Measurements from ENCODE around the gene MPHOSPH10. TPM values are rescaled to one million over a fixed set of nuclear protein-coding genes. Genes with fewer than 3 reads are reported as not detected.
"Not testable (repeated sequence)": the region's sequence is repeated elsewhere in the genome, so short reads cannot be mapped to it uniquely, and the experiment has no call there.

The MPHOSPH10 gene
- total RNA-seq, 1 donor from 2014 or later = 21.0 TPM

DNA sequence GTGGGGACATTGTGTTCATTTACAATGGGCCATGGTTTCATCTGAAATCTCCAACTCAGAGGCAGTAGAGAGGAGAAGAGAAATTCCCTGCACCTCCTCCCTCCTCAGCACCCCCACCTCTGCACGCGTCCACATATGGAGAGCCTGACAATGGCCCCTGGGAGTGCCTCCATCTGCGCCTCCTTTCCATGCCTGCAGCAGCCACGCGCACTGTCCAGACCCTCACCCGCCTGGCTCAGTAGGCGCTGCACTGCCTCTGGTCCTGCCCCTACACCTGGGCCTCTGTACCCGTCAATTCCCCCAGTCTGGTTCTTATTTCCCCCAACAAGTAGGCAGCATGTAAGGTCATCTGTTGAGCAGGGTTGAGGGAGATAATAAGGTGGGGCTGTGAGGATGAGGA lies 23.8 kb downstream of the MPHOSPH10 start:
- intact Hi-C loops (cut with DNase I) = no loop called here
- ATAC-seq = no peak
- no peak for DNase-seq (ENCODE audit: missing footprints)

GRCh38 chr2:71154798-71155197 lies 24.4 kb downstream of the MPHOSPH10 start:
- DNase-seq (ENCODE audit: missing footprints) = no peak
- ATAC-seq = no peak
- intact Hi-C loops (cut with DNase I) = no loop called here

DNA sequence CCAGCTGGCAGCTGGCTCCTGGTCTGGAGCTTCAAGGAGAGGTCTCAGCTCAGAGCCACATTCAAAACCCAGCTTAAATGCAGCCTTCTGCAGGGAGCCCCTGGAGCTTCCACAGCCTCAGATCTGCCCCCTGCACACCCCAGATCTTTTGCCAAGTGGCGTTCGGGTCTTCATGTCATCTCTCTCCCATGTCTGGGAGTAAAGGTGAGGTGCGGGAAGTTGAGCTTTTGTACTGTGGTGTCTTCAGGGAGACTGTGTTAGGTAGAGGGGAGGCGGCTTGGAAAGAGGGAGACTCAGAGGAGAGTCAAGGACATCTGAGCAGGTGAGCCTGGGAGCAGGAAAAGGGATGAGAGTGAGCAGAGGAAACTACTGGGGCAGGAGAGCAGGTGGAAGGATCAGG lies 25.4 kb downstream of the MPHOSPH10 start:
- intact Hi-C loops (cut with DNase I) = loop anchor here (2.0 kb wide), 1 partner anchor 355 kb away; no protein-coding TSS in a partner anchor
- ATAC-seq = no peak

DNA sequence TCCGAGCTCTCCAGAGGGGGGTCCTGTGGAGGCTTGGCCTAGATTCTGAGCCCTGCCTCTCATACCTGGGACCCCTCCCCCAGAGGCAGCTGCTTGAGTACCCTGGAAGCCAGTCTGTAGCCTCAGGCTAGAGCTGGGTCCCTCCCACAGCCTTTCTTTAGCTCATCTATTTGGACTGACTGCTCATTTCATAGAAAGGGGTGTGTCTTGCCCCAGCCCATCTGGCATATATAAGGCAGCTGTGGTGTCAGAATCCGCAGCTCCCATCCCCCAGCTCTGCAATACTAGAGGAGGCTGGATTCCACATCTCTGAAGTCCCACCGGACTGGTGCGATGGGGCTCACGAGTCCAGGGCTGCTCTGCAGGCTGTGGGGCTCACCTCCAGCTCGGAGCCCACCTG lies 26.1 kb downstream of the MPHOSPH10 start:
- no peak for DNase-seq (ENCODE audit: missing footprints)
- intact Hi-C loops (cut with DNase I) = loop anchor here (2.0 kb wide), 1 partner anchor 354 kb away; no protein-coding TSS in a partner anchor
- ATAC-seq = no peak

More for the DNA sequence above, 25.4 kb downstream of the MPHOSPH10 start:
- no peak for DNase-seq (ENCODE audit: missing footprints)

- ATAC-seq = peak; percentile 67
- intact Hi-C loops (cut with DNase I) = loop anchor here (2.0 kb wide), 1 partner anchor 354 kb away; no protein-coding TSS in a partner anchor
- DNase-seq (ENCODE audit: missing footprints) = no peak
Observed at GRCh38 chr2:71157124-71157793, 26.8 kb downstream of the MPHOSPH10 start.

DNA sequence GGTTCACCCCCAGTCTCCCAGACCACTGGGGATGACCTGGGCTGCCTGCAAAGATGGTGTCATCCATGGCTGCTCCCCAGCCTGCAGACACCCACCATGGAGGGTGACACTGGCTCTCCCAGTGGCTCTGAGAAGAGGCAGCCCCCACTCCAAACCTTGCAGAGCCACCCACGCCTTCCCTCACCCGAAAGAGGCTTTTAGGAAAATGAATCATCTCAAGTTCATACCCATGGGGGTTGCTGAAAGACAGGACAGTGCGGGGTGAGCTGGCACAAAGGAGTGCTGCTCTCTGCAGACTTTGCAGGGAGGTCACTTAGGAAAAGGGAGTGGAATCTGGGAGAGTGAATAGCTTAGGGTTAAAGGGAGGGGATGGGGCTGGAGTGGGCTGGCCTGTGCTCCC lies 36.4 kb downstream of the MPHOSPH10 start:
- intact Hi-C loops (cut with DNase I) = no loop called here
- ATAC-seq = no peak
- DNase-seq (ENCODE audit: missing footprints) = no peak

GRCh38 chr2:71173096-71173495 lies 42.7 kb downstream of the MPHOSPH10 start:
- no peak for DNase-seq (ENCODE audit: missing footprints)
- intact Hi-C loops (cut with DNase I) = no loop called here
- ATAC-seq = no peak

- DNase-seq (ENCODE audit: missing footprints) (no peak), ATAC-seq (no peak)
- intact Hi-C loops (cut with DNase I) = no loop called here
Observed at GRCh38 chr2:71174207-71174606, 43.8 kb downstream of the MPHOSPH10 start.

- ATAC-seq; DNase-seq (ENCODE audit: missing footprints); intact Hi-C loops (cut with DNase I): not testable (repeated sequence)
Observed at GRCh38 chr2:71178836-71179235, 48.4 kb downstream of the MPHOSPH10 start.

DNA sequence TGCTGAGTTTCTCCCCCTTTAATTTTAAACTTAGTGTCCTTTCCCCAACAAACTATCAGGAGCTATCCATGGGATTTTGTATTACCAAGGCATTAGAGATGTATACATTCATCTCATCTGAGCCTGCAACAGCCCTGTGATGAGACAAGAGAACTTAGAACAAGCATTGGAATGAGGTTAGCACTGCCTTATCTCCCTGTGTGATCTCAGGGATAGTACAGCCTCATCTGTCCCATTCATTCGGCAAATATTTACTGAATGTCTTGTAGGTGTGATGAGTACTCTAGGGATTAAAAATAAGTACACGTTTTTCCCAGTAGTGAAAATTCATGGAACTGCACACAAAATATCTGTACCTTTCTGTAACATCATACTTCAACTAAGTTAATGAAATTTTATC lies 50.9 kb downstream of the MPHOSPH10 start:
- no peak for ATAC-seq
- intact Hi-C loops (cut with DNase I) = no loop called here
- no peak for DNase-seq (ENCODE audit: missing footprints)

- ATAC-seq; DNase-seq (ENCODE audit: missing footprints); intact Hi-C loops (cut with DNase I): not testable (repeated sequence)
Observed at GRCh38 chr2:71183306-71184115, 53.1 kb downstream of the MPHOSPH10 start.

- ATAC-seq = no peak
- intact Hi-C loops (cut with DNase I) = no loop called here
- DNase-seq (ENCODE audit: missing footprints) = no peak
Observed at GRCh38 chr2:71186973-71187372, 56.5 kb downstream of the MPHOSPH10 start.

DNA sequence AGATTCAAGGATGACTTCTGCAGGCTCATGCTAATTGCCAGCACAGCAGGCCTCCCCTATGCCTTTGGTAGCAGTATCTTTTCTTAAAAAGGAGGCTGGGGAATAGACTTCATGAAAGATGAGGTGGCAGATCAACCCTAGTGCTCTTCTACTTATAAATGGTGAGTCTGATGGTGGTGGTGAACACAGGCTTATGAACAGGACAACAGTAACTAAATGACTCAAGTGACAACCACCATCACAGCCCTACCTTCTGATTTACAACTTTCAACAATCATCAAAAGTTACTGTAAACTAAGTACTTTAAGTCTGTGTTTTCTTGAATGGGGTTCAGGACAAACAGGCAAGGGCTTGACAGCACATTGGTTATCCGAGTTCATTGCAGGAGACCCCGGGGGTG lies 57.2 kb downstream of the MPHOSPH10 start:
- intact Hi-C loops (cut with DNase I) = no loop called here
- no peak for DNase-seq (ENCODE audit: missing footprints)

GRCh38 chr2:71190656-71191569 lies 60.5 kb downstream of the MPHOSPH10 start:
- intact Hi-C loops (cut with DNase I) = no loop called here
- ATAC-seq = peak; percentile 62
- DNase-seq (ENCODE audit: missing footprints) = no peak

More for the DNA sequence above, 57.2 kb downstream of the MPHOSPH10 start:
- ATAC-seq = no peak

GRCh38 chr2:71191570-71191943 lies 61.1 kb downstream of the MPHOSPH10 start:
- intact Hi-C loops (cut with DNase I) = no loop called here
- ATAC-seq (peak; percentile 28), DNase-seq (ENCODE audit: missing footprints) (no peak)
